Neural cell (in vitro differentiated cells): ENCODE results near the gene SLC5A9.
"Not testable (repeated sequence)": the region's sequence is repeated elsewhere in the genome, so short reads cannot be mapped to it uniquely, and the experiment has no call there.

Experiments used
- CTCF ChIP-seq: fragments of 450-650 bp; IDR thresholded peaks from 2 replicates; pipeline ENCODE4 v1.5.1; 2014; ENCODE audit warnings: antibody characterized with exemption, mild to moderate bottlenecking, moderate library complexity; ENCODE audit not compliant: poor library complexity, severe bottlenecking
- EZH2 ChIP-seq: fragments of 200-600, 300-800 bp; shearing (Covaris generic), sonication (generic); IDR thresholded peaks from 2 replicates; pipeline ENCODE4 v1.6.1; 2014; ENCODE audit warnings: antibody characterized with exemption, low read length, borderline replicate concordance, mild to moderate bottlenecking; ENCODE audit not compliant: insufficient read depth, poor library complexity, severe bottlenecking
- MXI1 ChIP-seq: fragments of 450-650 bp; conservative IDR thresholded peaks from 2 replicates; pipeline ENCODE4 v1.6.1; 2014; ENCODE audit warnings: antibody characterized with exemption, mild to moderate bottlenecking; ENCODE audit not compliant: poor library complexity, severe bottlenecking
- SMC3 ChIP-seq: fragments of 450-650 bp; conservative IDR thresholded peaks from 2 replicates; pipeline ENCODE4 v1.6.1; 2014; ENCODE audit warnings: antibody characterized with exemption, mild to moderate bottlenecking, moderate library complexity; ENCODE audit not compliant: poor library complexity

- TF ChIP-seq EZH2, CTCF, MXI1, SMC3: not testable (repeated sequence)
These were observed 54.9 kb downstream of the SLC5A9 start for GRCh38 chr1:48277437-48277836.
